ENCODE measurements around the gene C22orf15. TPM values are rescaled to one million over a fixed set of nuclear protein-coding genes. Genes with fewer than 3 reads are reported as not detected.

C22orf15 gene
- total RNA-seq, 1 experiment from 2014 or later: not detected

DNA sequence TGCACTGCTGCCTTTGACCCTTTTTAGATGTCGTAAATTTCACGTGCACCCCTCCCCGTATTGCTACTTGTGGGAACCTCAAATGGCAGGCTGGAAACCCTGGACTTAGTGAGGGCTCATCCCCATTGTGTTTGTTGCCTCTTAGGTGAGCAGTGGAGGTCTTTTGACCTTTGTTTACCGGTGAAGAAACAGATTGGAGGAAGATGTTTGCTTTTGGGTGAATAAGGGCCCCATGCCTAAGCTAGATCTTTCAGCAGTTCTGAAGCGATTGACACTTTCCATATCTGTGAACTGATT lies 24.8 kb downstream of the C22orf15 start:
- DNase-seq (ENCODE audit: low read depth): no peak

DNA sequence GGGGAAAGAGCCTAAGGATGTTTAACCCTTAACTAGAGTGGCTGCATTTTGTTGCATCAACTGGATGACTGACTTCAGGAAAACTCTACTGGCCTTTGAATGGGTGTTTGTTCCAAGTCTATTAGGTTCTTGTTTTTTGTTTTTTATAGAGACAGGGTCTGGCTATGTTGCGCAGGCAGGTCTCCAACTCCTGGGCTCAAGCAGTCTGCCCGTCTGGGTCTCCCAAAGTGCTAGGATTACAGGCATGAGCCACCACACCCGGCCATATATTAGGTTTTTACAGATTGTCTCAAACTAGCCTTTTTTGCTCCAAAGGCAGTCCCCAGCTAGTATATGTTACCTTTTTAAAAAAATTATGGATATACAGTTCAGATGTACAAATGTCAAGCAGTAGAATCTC lies 25.1 kb downstream of the C22orf15 start:
- no peak for DNase-seq (ENCODE audit: low read depth)

DNA sequence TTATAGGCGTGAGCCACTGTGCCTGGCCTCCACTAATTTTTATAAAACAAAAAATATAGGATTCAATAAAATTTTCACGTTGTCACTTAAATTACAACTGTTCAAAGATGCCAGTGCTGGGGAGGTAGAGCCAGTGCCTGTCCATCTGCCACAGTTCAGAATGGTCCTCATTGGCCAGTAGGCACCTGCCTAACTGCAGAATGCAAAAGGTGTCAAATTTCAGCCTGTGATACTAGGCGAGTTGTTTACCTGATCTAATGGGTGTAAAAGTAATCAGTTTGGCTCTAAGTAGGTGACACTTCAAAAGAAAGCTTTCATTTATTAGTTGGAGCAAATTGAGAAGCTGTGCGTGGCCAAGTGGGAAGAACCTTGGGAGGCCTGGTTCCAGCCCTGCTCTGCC lies 26.3 kb downstream of the C22orf15 start:
- no peak for DNase-seq (ENCODE audit: low read depth)

GRCh38 chr22:23789638-23790037 lies 26.8 kb downstream of the C22orf15 start:
- DNase-seq (ENCODE audit: low read depth): no peak

- DNase-seq (ENCODE audit: low read depth): no peak
Observed at GRCh38 chr22:23790819-23791737, 28.3 kb downstream of the C22orf15 start.

DNA sequence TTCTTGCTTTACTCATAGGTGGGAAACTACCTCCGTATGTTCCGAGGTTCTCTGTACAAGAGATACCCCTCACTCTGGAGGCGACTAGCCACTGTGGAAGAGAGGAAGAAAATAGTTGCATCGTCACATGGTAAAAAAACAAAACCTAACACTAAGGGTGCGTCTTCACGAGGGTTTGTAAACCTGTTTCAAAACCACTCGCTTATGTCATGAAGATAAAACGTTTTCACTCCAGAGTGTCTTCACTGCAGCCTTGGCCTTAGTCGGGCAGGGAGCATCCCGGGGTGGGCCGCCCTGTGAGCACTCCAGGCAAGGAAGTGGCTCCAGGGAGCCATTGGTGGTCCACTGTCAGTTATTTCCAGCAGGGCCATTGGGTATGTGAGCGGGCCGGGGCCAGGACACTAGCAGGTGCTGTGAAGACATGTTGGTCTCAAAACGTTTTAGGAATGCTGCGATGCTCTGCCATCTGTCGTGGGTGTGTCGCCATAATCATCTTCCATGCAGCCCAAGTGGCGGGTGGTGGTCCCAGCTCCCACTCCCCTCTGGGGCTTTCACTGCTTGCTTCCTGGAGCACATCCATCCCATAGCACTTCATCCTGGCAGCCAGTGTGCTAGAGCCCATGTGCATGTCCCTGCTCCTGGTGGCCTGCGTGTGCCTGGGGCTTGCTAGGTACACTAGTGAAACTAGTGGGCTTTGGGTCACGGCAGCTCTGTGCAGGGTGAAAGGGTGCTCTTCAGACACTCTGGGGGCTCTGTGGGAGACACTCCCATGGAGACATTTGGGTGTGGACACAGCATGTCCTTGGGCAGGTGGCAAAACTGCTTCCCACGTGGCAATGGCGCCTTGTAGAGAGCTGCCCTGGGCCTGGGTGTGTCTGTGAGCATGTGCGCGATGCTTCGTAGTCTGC lies 29.2 kb downstream of the C22orf15 start:
- DNase-seq (ENCODE audit: low read depth): no peak

- no peak for DNase-seq (ENCODE audit: low read depth)
Observed at GRCh38 chr22:23793326-23793725, 30.5 kb downstream of the C22orf15 start.

- no peak for DNase-seq (ENCODE audit: low read depth)
Observed at GRCh38 chr22:23796461-23796860, 33.7 kb downstream of the C22orf15 start.

- no peak for DNase-seq (ENCODE audit: low read depth)
Observed at GRCh38 chr22:23800297-23801237, 37.8 kb downstream of the C22orf15 start.

- no peak for DNase-seq (ENCODE audit: low read depth)
Observed at GRCh38 chr22:23801238-23801821, 38.5 kb downstream of the C22orf15 start.

- DNase-seq (ENCODE audit: low read depth): no peak
Observed at GRCh38 chr22:23801886-23802377, 39.1 kb downstream of the C22orf15 start.

GRCh38 chr22:23803001-23803819 lies 40.4 kb downstream of the C22orf15 start:
- no peak for DNase-seq (ENCODE audit: low read depth)

DNA sequence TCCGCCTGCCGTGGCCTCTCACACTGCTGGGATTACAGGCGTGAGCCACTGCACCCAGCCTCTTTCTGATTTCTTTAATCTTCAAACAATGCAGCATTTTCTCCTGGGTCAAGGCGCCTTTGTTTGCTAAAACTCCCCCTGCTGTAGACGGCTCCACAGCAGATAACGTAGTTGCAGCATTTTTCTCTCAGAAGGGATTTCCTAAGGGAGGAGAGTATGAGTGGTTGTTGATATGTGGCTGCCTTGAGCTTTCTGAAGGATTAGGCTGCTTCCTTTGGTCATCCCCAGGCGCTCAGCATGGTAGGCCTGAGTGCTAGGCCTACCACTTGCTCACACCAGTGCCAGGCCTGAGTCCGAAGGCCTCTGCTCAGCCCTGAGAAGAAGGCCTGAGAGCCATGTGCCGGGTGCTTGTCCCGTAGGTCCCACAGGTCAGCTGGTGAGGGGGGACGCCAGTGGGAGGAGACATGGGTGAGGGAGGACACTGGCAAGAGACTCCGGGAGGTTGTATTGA lies 42.0 kb downstream of the C22orf15 start:
- no peak for DNase-seq (ENCODE audit: low read depth)

DNA sequence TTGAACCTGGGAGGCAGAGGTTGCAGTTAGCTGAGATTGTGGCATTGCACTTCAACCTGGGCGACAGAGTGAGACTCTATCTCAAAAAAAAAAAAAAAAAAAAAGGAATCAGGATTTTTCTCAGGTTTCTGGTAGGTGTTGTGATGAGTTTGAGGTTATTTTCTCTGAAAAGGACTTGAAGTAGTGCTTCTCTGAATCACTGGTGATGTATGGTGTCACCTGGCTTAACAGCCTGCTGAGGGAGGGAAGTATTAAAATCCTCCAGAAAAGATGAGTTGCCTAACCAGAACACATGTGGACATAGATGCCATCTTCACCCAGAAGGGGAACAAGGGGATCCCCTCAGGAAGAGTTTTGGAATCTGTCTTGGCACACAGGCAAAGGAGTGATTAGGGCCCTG lies 44.0 kb downstream of the C22orf15 start:
- no peak for DNase-seq (ENCODE audit: low read depth)

DNA sequence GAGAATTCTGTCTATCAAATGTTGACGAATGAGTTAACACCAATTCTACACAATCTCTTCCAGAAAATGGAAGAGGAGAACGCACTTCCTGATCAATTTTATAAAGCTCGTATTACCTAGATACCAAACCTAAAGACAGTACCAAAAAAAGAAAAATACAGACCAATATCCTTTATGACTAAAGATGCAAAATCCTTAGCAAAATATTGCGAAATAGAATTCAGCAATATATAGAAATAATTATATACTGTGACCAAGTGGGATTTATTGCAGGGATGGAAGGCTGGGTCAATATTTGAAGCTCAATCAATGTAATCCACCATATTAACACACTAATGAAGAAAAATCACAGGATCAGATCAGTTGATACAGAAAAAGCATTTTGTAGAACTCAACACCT lies 49.6 kb downstream of the C22orf15 start:
- no peak for DNase-seq (ENCODE audit: low read depth)

Other genes with a start within 250 kb of the C22orf15 start
- not detected in 2 replicates for gene IGLL1, start 182.7 kb upstream of the C22orf15 start, total RNA-seq (2014; rRNA removed; shearing (Covaris generic))
- gene DRICH1, start 130.7 kb upstream of the C22orf15 start, total RNA-seq (2014; rRNA removed; shearing (Covaris generic)): not detected in 2 replicates
- not detected in 2 replicates for gene RGL4, start 72.0 kb upstream of the C22orf15 start, total RNA-seq (2014; rRNA removed; shearing (Covaris generic))
- gene ZNF70, start 11.9 kb upstream of the C22orf15 start, total RNA-seq (2014; rRNA removed; shearing (Covaris generic)): 2.1 and 3.1 TPM in 2 replicates
- gene VPREB3, start 8.6 kb upstream of the C22orf15 start, total RNA-seq (2014; rRNA removed; shearing (Covaris generic)): not detected in 2 replicates
- gene CHCHD10, start 5.0 kb downstream of the C22orf15 start, total RNA-seq (2014; rRNA removed; shearing (Covaris generic)): 3.5 and 31.6 TPM in 2 replicates
- gene MMP11, start 9.9 kb downstream of the C22orf15 start, total RNA-seq (2014; rRNA removed; shearing (Covaris generic)): 0.34 and 4.2 TPM in 2 replicates
- gene SMARCB1, start 24.0 kb downstream of the C22orf15 start, total RNA-seq (2014; rRNA removed; shearing (Covaris generic)): 125 and 144 TPM in 2 replicates
- 0.24 and 0.57 TPM in 2 replicates for gene DERL3, start 76.0 kb downstream of the C22orf15 start, total RNA-seq (2014; rRNA removed; shearing (Covaris generic))
- gene SLC2A11, start 94.9 kb downstream of the C22orf15 start, total RNA-seq (2014; rRNA removed; shearing (Covaris generic)): 6.0 and 7.4 TPM in 2 replicates
- 224 and 296 TPM in 2 replicates for gene MIF, start 131.4 kb downstream of the C22orf15 start, total RNA-seq (2014; rRNA removed; shearing (Covaris generic))
- gene GSTT2B, start 198.2 kb downstream of the C22orf15 start, total RNA-seq (2014; rRNA removed; shearing (Covaris generic)): 0.68 and 0.91 TPM in 2 replicates
- 0.11 and 1.1 TPM in 2 replicates for gene DDTL, start 203.9 kb downstream of the C22orf15 start, total RNA-seq (2014; rRNA removed; shearing (Covaris generic))
- gene DDT, start 211.5 kb downstream of the C22orf15 start, total RNA-seq (2014; rRNA removed; shearing (Covaris generic)): 113 and 133 TPM in 2 replicates
- not detected in 2 replicates for gene GSTT2, start 217.1 kb downstream of the C22orf15 start, total RNA-seq (2014; rRNA removed; shearing (Covaris generic))
- not detected in 2 replicates for gene GSTT4, start 242.5 kb downstream of the C22orf15 start, total RNA-seq (2014; rRNA removed; shearing (Covaris generic))
- gene CABIN1, start 248.3 kb downstream of the C22orf15 start, total RNA-seq (2014; rRNA removed; shearing (Covaris generic)): 21.2 and 28.2 TPM in 2 replicates